Heart right ventricle (tissue), 16 donors: ENCODE data around the gene LRMDA. TPM values are rescaled to one million over a fixed set of nuclear protein-coding genes. Genes with fewer than 3 reads are reported as not detected.

Experiments used
- ATAC-seq, 8 donors: fragments of 200-7000 bp; cut with Tn5 transposase; one replicate each; pipeline ENCODE4 v1.9.1; 2020; ENCODE audit warnings: mild to moderate bottlenecking in 8 of 8, moderate library complexity in 8 of 8, moderate number of reproducible peaks in 1 of 8
- DNase-seq, 2 donors: peaks; one replicate each; pipeline ENCODE4 v3.0.0-alpha.2; 2020
- H3K27ac ChIP-seq, 10 donors: fragments of 200-600 bp; sonication (generic) in 2 of 10; one replicate each; pipeline versions ENCODE4 v1.5.0 to v1.8.0; 2020 to 2022; ENCODE audit warnings: mild to moderate bottlenecking in 3 of 10
- H3K27me3 ChIP-seq, 7 donors: fragments of 200-600 bp; one replicate each; pipeline ENCODE4 v1.8.0; 2021 to 2022; ENCODE audit warnings: mild to moderate bottlenecking in 2 of 7
- H3K36me3 ChIP-seq, 9 donors: fragments of 200-600 bp; sonication (generic) in 1 of 9; one replicate each; pipeline versions ENCODE4 v1.5.0 to v1.8.0; 2020 to 2022; ENCODE audit warnings: mild to moderate bottlenecking in 2 of 9
- H3K4me1 ChIP-seq, 9 donors: fragments of 200-600 bp; sonication (generic) in 1 of 9; one replicate each; pipeline versions ENCODE4 v1.5.0 to v1.8.0; 2020 to 2022; ENCODE audit warnings: mild to moderate bottlenecking in 4 of 9
- H3K4me3 ChIP-seq, 10 donors: fragments of 200-600 bp; sonication (generic) in 2 of 10; one replicate each; pipeline versions ENCODE4 v1.5.0 to v1.8.0; 2020 to 2022; ENCODE audit warnings: mild to moderate bottlenecking in 7 of 10, moderate library complexity in 2 of 10
- H3K9me3 ChIP-seq, 11 donors: fragments of 200-600 bp in 10 of 11; sonication (generic) in 2 of 11; one replicate each; pipeline versions ENCODE4 v1.5.0 to v1.8.0; 2013 to 2022; ENCODE audit warnings: mild to moderate bottlenecking in 2 of 11, control low read depth in 1 of 11, moderate library complexity in 1 of 11
- CTCF ChIP-seq, 9 donors: fragments of 200-600 bp; sonication (generic) in 2 of 9; IDR thresholded peaks; one replicate each; pipeline versions ENCODE4 v1.5.0 to v1.8.0; 2021 to 2022; ENCODE audit warnings: antibody characterized with exemption in 9 of 9, mild to moderate bottlenecking in 5 of 9, moderate library complexity in 1 of 9
- WGBS, 2 donors: extraction: QIAGEN DNeasy Blood & Tissue Kit; methylation state at CpG; one replicate each; pipeline ENCODE4 v1.1.7; 2013; ENCODE audit warnings: inconsistent platforms in 1 of 2; 5-methylcytosine and 5-hydroxymethylcytosine counted together
- intact Hi-C, 10 donors: fragments of 100-400 bp; cut with DNase I; formaldehyde crosslinking; loops; one replicate each; pipeline versions ENCODE4 v1.11.1 to v1.14.2; 2022
- polyA plus RNA-seq, 2 donors: library from polyadenylated mRNA; stranded (reverse); fragments of 200-250 nt; gene quantifications; one replicate each; pipeline ENCODE4 v1.2.3, GENCODE V29; 2013
- total RNA-seq, 10 donors: library from RNA; stranded (reverse); fragmentation: NEBNext Ultra II Directional in 3 of 10; extraction: Animal tissue kit (Norgen Biotek cat#: 25700) in 3 of 10; gene quantifications; one replicate each; pipeline versions ENCODE4 v1.2.1 to v1.2.4, GENCODE V29; 2021 to 2023
- donor health status: Arrhythmogenic right ventricular cardiomyopathy.
- donor health status: ischemic (EF 13 %, LVEDD 7.1; RV severe dilation, severe dysfunction).
- donor health status: healthy with polysubstance abuse.
- donor health status: DM: no; HTN: yes; CAD: no.
- donor health status: DM: no; HTN: no; CAD: no.
- donor health status: ischemic (EF 25% LVEDD 6.9; RV normal size, moderate dysfunction).
- donor health status: ischemic (EF 25% LVEDD 5.7; RV mildly dilated, moderate dysfunction).
- donor health status: healthy.
- donor health status: DM: yes; HTN: yes; CAD: no.
- donor health status: Ischemic cardiomyopathy.
- donor health status: ischemic (EF 35%, LVEDD 5.7; RV mildly dilated, moderate dysfunction).
- donor health status: nonischemic (EF 11% LVEDD 7.7; RV severe dilation, severe dysfunction).
- donor health status: DM: yes; HTN: yes; CAD: no.
- donor health status: PGD.
- donor health status: ischemic (EF 29% LVEDD 5.4; RV normal size, mild dysfunction).
- donor health status: nonischemic (EF 23%, LVEDD 6.1; RV moderate dilation, normal function).

The LRMDA gene
- total and polyA plus RNA-seq, 12 donors = 4.0 to 59.8 (median 12.7) TPM

GRCh38 chr10:76393875-76394706, 962.7 kb downstream of the LRMDA start:
- H3K9me3 ChIP-seq = peaks cover 0 to 5% (median 0%) of the 10 kb centered on the region in 11 donors
- intact Hi-C loops = no loop called here
- DNase-seq (no peak), ATAC-seq (peak in 1 of 8 donors; percentile 65)
- H3K27ac ChIP-seq = no peak overlapping the region
- 96 to 98% methylated on average over 3 of the region's 3 CpGs for WGBS, 2 donors
- H3K4me1 ChIP-seq = peaks cover 0 to 30% (median 9%) of the 10 kb centered on the region in 9 donors
- TF ChIP-seq CTCF (IDR thresholded peaks at IDR 0.05) = no peak
- no peak overlapping the region for H3K4me3 ChIP-seq
- H3K27me3 ChIP-seq = no peaks in the 10 kb centered on the region
- H3K36me3 ChIP-seq = no peaks in the 10 kb centered on the region

GRCh38 chr10:76394707-76395042, 963.3 kb downstream of the LRMDA start:
- ATAC-seq = no peak
- no peaks in the 10 kb centered on the region for H3K27me3 ChIP-seq
- H3K36me3 ChIP-seq = no peaks in the 10 kb centered on the region
- H3K4me3 ChIP-seq = no peak overlapping the region
- intact Hi-C loops = no loop called here
- TF ChIP-seq CTCF (IDR thresholded peaks at IDR 0.05) = no peak
- H3K4me1 ChIP-seq = peaks cover 0 to 30% (median 9%) of the 10 kb centered on the region in 9 donors
- no peaks in the 10 kb centered on the region for H3K9me3 ChIP-seq
- H3K27ac ChIP-seq = no peak overlapping the region
- DNase-seq = no peak

- H3K27me3 ChIP-seq = no peaks in the 10 kb centered on the region
- H3K27ac ChIP-seq = no peak overlapping the region
- 93 to 97% methylated on average over 1 of the region's 1 CpG for WGBS, 2 donors
- no peaks in the 10 kb centered on the region for H3K9me3 ChIP-seq
- ATAC-seq (no peak), DNase-seq (no peak)
- peaks cover 0 to 30% (median 9%) of the 10 kb centered on the region in 9 donors for H3K4me1 ChIP-seq
- H3K4me3 ChIP-seq = no peak overlapping the region
- no peaks in the 10 kb centered on the region for H3K36me3 ChIP-seq
- TF ChIP-seq CTCF (IDR thresholded peaks at IDR 0.05) = no peak
- intact Hi-C loops = no loop called here
These were observed 963.8 kb downstream of the LRMDA start for GRCh38 chr10:76395251-76395650.

- Histone ChIP-seq H3K4me1 (peaks cover 0 to 30% (median 9%) of the 10 kb centered on the region in 9 donors), H3K27ac (peak overlapping the region in 1 of 10 donors; percentile 3), H3K9me3 (no peaks in the 10 kb centered on the region), H3K4me3 (no peak overlapping the region), H3K27me3 (no peaks in the 10 kb centered on the region), H3K36me3 (no peaks in the 10 kb centered on the region)
- intact Hi-C loops = no loop called here
- TF ChIP-seq CTCF (IDR thresholded peaks at IDR 0.05) = no peak
- DNase-seq (no peak), ATAC-seq (no peak)
- WGBS, 2 donors = 78 to 92% methylated on average over 6 of the region's 6 CpGs
These were observed 964.7 kb downstream of the LRMDA start for GRCh38 chr10:76396134-76396533.
